ENCODE data around the gene ADAM15.

ADAM15 gene

GRCh38 chr1:155070158-155070621 is 19.1 kb downstream of the ADAM15 start:
- no peak for DNase-seq (ENCODE audit: low read depth in 1 of 2, low spot score in 1 of 2)

DNA sequence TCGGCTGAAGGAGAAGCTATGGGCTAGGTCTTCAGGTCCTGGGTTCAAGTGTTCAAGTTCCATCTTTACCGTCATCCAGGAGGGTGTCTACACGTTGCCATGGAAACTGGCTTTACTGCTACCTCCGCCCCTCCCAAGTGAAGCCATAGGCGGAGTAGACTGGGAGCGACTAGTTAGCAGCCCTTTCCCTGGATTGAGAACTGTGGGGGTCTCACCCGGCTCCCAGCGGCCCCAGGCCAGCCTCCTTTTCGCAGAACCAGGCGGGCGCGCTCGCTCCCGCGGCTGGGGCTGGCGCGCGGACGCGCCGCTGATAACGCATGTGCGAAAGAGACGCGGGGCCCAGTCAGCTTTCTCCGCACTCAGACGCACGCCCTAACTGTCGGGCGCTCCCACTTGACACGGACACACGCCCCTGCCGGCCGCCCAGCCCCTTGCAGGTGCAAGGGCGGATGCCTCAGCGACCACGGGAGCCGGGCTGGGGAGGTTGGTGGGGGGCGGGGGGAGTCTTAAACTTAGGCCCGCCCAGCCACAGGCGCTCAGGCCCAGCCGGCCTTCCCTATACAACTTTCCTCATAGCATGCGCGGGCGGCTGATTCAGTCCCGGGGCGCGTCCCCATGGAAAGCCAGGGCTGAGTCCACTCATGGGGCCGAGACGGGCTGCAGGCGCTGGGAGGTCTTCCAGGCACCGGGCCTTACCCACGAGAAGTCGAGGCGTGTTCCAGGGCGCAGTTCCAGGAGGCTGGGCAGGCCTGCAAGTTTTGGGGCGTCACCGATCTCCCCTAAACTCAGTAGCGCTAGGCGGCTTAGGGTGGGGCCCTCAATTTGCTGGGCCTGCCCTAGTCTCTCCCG is 19.8 kb downstream of the ADAM15 start:
- DNase-seq (ENCODE audit: low read depth in 1 of 2, low spot score in 1 of 2) = peak; percentile 53 to 61

GRCh38 chr1:155071701-155072100 is 20.6 kb downstream of the ADAM15 start:
- DNase-seq (ENCODE audit: low read depth in 1 of 2, low spot score in 1 of 2) = no peak

GRCh38 chr1:155072531-155073289 is 21.6 kb downstream of the ADAM15 start:
- no peak for DNase-seq (ENCODE audit: low read depth in 1 of 2, low spot score in 1 of 2)

- DNase-seq (ENCODE audit: low read depth in 1 of 2, low spot score in 1 of 2) = no peak
These were observed 22.5 kb downstream of the ADAM15 start for GRCh38 chr1:155073377-155074242.

DNA sequence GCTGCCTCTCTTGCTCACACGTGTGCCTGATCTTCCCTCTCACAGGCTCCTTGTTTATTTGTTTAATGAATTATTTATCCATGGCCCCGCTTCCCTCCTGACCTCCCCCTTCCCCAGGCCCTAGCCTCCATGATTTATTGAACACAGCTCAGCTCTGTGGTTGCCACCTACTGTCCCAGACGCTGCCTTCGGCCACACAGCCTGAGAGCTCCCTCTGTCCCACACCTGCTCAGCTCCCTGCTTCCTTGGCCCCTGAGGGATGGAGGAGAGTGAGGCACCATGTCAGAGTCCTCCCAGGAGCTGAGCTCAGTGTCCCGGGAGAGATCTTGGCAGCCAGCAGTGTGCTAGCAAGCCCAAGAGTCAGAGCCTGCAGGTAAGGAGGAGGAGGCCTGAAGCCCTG is 24.4 kb downstream of the ADAM15 start:
- DNase-seq (ENCODE audit: low read depth in 1 of 2, low spot score in 1 of 2) = no peak

DNA sequence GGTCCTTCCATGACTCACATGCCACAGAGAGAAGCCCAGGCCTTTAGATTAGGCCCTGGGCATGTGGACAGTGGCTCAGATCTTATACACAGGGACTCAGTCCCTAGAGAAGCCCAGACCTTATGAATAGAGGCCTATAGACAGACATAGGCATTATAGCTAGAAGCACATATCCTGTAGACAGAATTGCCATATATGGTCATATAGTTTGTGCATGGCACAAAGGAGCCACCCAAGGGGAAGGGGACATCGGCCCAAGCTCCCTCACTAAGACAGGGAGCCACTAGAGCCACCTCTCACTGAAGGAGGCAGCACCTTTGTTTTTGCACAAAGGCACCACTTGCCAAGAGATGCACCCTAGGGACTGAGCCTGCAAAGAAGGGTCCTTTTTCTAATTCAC is 25.3 kb downstream of the ADAM15 start:
- no peak for DNase-seq (ENCODE audit: low read depth in 1 of 2, low spot score in 1 of 2)

DNA sequence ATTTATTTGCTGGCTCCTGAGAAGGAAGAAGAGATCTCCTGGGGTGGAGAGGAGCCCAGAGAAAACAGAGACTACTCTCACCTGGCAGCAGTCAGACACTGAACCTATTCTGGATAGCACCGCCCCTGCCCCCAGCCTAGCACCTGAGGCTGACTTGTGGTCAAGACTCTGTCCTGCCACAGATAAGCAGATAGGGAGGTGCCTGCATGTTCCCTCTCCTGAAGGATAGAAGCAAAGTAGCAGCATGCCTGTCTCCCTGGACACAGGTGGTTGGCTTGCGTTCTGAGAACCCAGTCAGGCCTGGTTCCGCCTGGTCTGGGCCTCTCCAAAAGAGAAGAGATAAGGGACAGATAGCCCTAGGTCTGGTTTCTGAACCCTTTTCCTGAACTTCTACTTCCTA is 26.2 kb downstream of the ADAM15 start:
- no peak for DNase-seq (ENCODE audit: low read depth in 1 of 2, low spot score in 1 of 2)

DNA sequence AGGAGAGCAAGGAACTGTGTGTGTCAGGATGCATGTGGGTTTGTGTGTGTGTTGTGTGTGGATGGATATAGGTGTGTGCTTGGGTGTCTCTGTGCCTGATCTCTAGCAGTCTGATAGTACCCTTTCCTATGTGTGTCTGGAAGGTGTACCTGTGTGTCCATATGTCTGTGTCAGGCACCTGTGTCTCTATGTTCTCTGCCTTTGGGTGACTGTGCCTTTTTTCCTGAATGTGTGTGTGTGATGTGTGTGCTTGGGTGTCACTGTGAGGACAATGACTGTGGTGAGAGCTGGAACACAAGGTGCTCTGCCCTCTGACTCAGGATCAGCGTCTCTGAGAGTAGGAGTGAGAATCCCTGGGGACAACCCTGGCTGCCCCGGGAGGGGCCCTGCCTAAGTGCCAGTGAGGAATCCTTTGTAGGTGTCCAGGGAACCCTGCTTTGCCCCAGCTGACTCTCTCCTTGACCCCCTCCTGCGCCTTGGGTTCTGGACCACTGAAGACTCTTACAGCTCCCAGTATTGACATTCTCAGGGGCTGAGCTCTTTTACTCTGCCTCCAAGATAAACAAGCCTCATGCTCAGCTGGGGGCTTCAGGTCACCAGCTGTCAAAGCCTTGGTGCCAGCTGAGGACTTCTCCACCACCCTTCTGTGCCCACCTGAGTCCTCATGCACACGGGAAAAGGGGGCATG is 26.8 kb downstream of the ADAM15 start:
- DNase-seq (ENCODE audit: low read depth in 1 of 2, low spot score in 1 of 2) = no peak

DNA sequence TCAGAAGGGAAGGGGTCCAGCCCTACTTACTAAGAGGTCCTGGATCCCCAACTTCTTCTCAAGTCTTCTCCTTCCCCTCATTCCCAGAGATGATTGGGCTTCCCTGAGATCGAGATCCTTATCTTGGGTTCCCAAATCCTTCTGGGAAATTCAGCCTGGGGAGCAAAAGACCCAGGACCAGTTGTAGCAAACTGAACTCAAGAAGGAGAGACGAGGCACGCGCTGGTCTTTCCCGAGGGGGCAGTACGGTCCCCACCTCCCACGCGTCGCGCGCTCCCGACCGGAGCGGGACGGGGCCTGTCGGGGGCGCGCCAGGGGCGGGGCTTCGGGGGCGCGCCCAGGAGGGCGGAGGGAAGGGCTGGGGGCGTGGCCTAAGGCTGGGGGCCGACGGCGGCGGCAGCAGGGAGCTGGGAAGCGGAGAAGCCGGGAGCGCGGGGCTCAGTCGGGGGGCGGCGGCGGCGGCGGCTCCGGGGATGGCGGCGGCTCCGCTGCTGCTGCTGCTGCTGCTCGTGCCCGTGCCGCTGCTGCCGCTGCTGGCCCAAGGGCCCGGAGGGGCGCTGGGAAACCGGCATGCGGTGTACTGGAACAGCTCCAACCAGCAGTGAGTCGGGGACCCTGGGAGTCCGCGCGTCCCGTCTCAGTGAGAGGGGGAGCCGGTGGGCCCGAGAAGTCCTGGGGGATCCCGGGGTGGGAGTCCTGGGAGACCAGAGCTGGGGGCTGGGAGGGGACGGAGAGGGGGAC is 27.5 kb downstream of the ADAM15 start, which contains the start of gene EFNA3:
TSS of gene EFNA3 (plus strand) at position 369 of the 741 bp plus-strand sequence. CDS start at position 474, 105 bp downstream.
- peak in 1 of 2 donors; percentile 55 for DNase-seq (ENCODE audit: low read depth in 1 of 2, low spot score in 1 of 2)

- DNase-seq (ENCODE audit: low read depth in 1 of 2, low spot score in 1 of 2) = no peak
These were observed 28.0 kb downstream of the ADAM15 start for GRCh38 chr1:155079210-155079486.

DNA sequence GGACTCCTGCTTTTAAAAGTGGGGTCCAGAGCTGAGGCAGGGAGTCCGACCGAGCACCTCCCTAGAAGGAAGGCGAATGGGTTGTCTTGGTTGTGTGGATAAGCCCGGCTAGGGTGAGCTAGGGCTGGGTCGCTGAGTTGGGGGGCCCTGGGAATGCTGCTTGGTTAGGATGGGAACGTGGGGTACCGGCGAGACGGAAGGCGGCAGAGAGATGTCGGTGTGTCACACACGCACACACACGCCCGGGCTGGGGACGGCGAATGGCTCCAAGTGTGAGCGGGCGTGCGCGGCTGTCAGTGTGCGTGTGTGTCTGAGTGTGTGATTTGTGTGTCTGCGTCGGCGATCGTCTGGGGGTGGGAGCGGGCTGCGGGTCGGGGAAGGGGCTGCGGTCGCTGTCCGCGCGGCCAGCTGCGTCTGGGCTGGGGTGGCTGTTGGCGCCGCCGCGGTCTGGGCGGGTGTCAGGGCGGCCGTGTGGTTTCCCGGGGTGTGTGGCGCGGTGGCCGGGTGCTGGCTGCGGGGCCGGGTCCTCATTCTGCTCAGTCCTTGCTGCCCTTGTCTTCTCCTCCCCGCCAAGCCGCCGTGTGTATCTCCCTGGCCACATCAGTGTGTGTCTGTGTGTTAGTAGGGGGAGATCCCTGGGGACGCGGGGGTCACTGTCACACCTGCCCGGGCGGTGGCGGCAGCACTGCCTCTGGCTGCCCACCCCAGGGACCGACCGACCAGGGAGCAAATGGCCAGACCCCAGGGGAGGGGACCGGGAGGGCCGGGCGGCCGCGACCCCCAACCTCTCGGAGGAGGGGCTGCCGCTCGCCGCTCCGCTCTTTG is 28.6 kb downstream of the ADAM15 start:
- DNase-seq (ENCODE audit: low read depth in 1 of 2, low spot score in 1 of 2) = no peak

DNA sequence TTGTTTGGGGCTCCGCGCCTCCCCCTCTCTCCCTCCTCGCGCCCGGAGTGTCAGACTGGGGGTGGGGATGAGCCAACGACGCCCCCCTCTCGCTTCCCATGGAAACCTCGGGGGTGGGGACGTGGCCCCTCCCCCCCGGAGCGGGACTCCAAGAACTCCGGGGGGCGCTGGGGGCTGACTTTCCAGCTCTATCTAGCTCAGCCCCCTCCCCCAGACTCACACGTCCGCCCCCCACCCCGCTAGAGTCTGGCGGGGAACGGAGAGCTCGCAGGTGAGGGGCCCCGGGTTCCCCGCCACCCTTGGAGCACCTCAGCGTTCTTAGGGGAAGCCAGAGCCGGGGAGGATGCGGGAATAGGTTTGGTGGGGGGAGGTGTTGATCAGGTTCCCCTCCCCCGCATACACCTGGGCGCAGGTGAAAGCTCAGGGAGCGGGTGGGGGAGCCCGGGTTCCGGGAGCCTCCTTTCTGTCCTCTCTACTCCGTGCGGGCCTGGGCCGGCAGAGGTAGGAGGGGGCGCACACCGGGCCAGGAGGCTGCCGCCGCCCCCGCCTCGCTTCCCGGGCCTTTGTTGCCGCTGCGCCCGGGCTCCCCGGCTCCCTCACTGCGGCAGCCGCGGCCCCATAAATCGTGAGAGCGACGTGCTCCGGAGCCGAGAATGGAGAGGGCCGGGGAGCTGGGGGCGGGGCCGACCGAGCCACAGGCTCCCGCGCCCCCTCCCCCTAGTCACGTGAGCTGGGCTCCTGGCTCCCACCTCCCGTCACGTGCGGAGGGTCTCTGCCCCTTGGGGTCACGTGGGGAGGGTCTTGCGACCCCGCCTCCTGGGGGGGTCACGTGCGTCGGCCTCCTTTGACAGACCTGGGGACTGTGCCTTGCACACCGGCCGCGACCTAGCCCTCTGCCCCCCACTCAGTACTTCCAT is 29.5 kb downstream of the ADAM15 start:
- DNase-seq (ENCODE audit: low read depth in 1 of 2, low spot score in 1 of 2) = no peak

- DNase-seq (ENCODE audit: low read depth in 1 of 2, low spot score in 1 of 2) = no peak
These were observed 30.6 kb downstream of the ADAM15 start for GRCh38 chr1:155081472-155082300.

- no peak for DNase-seq (ENCODE audit: low read depth in 1 of 2, low spot score in 1 of 2)
These were observed 31.4 kb downstream of the ADAM15 start for GRCh38 chr1:155082301-155083051.

- no peak for DNase-seq (ENCODE audit: low read depth in 1 of 2, low spot score in 1 of 2)
These were observed 32.0 kb downstream of the ADAM15 start for GRCh38 chr1:155083052-155083541.
